PFSK-1 (cell line): ENCODE results near the gene XRCC1.

Experiments
- POLR2AphosphoS5 ChIP-seq: IDR thresholded peaks from 2 replicates; pipeline ENCODE4 v1.6.1; 2012; ENCODE audit warnings: low read depth, mild to moderate bottlenecking, control low read depth, low read length, moderate library complexity
- TAF1 ChIP-seq: IDR thresholded peaks from 2 replicates; pipeline ENCODE4 v1.6.1; 2012; ENCODE audit warnings: low read length, control low read depth, borderline replicate concordance; ENCODE audit not compliant: insufficient read depth
- TF ChIP-seq, protein P1 (sequence below), 2 experiments: IDR thresholded peaks; 2 replicates each; pipeline versions ENCODE4 v1.6.1 to v1.8.0; 2011 to 2012; ENCODE audit warnings: low read depth in 2 of 2, low read length in 2 of 2, control low read depth in 1 of 2, inconsistent platforms in 1 of 2, mild to moderate bottlenecking in 1 of 2, moderate library complexity in 1 of 2; ENCODE audit not compliant: insufficient read depth in 1 of 2

DNA sequence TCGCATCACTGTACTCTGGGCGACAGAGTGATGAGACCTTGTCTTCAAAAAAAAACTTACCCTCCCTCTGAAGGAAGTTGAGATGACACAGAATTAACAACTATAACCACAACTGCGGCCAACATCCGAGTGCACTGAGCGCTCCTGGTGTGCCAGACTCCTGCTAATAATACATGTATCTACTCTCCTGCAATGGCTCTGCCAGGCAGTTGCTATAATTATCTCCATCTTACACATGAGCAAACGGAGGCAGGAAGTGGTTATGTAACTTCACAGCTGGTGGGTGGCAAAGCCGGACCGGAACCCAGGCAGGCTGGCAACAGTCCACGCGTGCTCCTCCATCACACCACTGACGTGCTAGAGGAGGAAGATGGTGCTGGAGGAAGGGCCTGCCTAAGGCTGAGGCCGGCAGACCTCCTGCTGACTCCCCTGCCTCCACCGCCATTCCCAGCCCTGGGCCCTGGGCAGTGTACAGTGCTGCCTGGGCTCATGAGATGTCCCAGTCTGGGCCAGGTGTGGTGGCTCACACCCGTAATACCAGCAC is 12.6 kb downstream of the XRCC1 start:
- TF ChIP-seq POLR2AphosphoS5 (no peak), TAF1 (no peak)
- TF ChIP-seq, protein P1, sequence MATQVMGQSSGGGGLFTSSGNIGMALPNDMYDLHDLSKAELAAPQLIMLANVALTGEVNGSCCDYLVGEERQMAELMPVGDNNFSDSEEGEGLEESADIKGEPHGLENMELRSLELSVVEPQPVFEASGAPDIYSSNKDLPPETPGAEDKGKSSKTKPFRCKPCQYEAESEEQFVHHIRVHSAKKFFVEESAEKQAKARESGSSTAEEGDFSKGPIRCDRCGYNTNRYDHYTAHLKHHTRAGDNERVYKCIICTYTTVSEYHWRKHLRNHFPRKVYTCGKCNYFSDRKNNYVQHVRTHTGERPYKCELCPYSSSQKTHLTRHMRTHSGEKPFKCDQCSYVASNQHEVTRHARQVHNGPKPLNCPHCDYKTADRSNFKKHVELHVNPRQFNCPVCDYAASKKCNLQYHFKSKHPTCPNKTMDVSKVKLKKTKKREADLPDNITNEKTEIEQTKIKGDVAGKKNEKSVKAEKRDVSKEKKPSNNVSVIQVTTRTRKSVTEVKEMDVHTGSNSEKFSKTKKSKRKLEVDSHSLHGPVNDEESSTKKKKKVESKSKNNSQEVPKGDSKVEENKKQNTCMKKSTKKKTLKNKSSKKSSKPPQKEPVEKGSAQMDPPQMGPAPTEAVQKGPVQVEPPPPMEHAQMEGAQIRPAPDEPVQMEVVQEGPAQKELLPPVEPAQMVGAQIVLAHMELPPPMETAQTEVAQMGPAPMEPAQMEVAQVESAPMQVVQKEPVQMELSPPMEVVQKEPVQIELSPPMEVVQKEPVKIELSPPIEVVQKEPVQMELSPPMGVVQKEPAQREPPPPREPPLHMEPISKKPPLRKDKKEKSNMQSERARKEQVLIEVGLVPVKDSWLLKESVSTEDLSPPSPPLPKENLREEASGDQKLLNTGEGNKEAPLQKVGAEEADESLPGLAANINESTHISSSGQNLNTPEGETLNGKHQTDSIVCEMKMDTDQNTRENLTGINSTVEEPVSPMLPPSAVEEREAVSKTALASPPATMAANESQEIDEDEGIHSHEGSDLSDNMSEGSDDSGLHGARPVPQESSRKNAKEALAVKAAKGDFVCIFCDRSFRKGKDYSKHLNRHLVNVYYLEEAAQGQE (IDR thresholded peaks at IDR 0.05; ENCODE audit: insufficient read depth in 1 of 2, low read depth in 2 of 2, low read length in 2 of 2) = no peak; a peak in 1 of 4 replicates
